GM18909 (cell line): Measurements from ENCODE around the gene TRIM7.
"Not testable (repeated sequence)": the region's sequence is repeated elsewhere in the genome, so short reads cannot be mapped to it uniquely, and the experiment has no call there.

Experiments
- ATAC-seq: cut with Tn5 transposase; IDR thresholded peaks from one replicate; pipeline ENCODE4 v1.9.1; 2021; ENCODE audit warnings: mild to moderate bottlenecking; ENCODE audit not compliant: unreplicated experiment, poor library complexity

Gene TRIM7

GRCh38 chr5:181181650-181182565 lies 23.1 kb downstream of the TRIM7 start:
- ATAC-seq = peak; percentile 67

DNA sequence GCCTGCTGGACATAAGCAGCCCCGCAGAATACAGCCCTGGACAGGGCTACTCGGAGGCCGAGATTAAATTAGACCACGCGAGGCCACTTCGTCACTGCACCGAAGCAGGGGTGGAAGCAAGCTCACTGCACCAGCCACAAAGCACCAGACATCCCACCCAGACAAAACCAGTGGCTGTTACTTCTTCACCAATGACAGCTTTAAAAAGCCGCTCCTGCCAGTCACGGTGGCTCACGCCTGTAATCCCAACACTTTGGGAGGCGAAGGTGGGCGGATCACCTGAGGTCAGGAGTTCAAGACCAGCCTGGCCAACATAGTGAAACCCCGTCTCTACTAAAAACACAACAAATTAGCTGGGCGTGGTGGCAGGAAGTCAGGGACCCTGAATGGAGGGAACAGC lies 27.4 kb downstream of the TRIM7 start:
- not testable (repeated sequence) for ATAC-seq

GRCh38 chr5:181176254-181176952 lies 28.6 kb downstream of the TRIM7 start:
- no peak for ATAC-seq

DNA sequence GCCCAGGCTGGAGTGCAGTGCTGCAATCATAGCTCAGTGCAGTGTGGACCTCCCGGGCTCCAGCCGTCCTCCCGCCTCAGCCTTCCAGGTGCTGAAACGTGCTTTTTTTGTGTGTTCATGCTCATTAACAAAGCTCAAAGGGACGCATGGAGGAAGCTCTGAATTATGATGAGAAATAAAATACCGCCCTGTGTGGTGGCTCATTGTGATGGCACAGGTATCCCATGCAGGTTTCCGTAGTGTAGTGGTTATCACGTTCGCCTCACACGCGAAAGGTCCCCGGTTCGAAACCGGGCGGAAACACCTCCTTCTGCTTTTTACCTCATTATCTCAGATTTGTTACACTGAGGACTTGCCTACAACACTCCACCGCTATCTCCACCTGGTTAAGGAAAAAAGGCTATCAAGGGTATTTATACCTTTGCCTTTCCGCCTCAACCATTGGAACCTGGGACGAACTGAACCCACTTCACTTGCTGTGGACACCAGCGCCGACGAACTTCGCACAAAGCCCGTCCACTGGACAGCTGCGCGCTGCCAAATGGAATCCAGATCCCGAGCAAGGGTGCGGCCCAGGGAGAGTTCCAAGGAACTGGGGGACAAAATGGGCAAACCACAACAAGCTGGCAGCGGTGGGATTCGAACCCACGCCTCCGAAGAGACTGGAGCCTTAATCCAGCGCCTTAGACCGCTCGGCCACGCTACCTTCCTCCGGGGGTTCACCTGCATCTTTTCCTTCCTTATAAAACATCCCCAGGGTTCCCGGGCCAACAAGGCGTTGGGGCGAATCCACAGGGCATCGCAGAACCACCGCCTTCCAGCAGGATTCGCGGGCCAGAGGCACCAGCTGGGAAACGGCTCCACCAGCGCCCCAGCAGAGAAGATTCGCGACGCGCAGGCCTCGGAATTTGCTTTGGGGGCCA lies 31.3 kb downstream of the TRIM7 start:
- ATAC-seq = peak; percentile 62

GRCh38 chr5:181173027-181173419 lies 32.0 kb downstream of the TRIM7 start:
- peak; percentile 54 for ATAC-seq

- ATAC-seq = no peak
Observed at GRCh38 chr5:181171782-181172181, 33.2 kb downstream of the TRIM7 start.

DNA sequence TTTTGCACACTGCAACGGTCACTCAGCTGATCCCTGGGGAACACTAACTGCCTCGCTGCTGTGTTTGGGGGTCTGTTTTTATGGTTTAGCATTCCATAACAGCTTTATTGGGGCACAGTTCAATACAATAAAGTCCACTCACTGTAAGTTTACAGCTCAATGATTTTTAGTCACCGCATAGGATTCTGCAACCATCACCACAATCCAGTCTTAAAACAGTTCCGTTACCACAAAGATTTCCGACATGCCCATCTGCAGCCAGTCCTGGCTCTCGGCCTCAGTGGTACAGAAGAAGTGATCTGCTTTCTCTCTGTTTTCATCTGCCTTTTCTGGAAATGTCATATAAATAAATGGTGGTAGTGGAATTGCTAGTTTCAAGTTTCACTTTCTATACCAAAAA lies 34.0 kb downstream of the TRIM7 start:
- no peak for ATAC-seq

DNA sequence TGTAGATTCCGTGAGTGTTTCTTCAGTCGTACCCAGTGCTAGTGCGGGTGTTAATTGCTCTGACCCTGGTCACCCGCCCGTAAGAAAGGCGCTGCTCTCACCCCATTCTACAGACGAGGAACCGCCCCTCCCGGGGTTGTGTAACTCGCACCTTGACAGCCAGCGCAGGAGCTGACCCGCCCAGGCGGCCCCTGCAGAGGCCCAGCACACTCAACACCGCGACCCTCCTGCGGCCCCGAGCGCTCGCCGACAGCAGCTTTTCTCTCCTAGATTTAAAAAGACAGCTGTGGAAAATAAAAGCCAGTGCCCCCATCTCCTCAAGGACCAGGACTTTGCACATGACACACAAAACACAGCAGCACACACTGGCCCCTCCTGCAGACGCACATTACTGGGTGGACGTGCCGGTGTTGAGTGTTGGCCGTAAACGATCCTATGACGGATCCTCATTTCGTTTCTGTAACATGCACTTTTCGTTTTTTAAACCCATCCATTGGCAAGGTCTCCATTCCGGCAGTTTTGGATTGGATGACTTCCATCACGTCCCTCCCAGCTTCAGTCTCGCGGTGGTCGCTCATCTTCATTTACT lies 34.7 kb downstream of the TRIM7 start:
- no peak for ATAC-seq

GRCh38 chr5:181169459-181170236 lies 35.3 kb downstream of the TRIM7 start:
- not testable (repeated sequence) for ATAC-seq

DNA sequence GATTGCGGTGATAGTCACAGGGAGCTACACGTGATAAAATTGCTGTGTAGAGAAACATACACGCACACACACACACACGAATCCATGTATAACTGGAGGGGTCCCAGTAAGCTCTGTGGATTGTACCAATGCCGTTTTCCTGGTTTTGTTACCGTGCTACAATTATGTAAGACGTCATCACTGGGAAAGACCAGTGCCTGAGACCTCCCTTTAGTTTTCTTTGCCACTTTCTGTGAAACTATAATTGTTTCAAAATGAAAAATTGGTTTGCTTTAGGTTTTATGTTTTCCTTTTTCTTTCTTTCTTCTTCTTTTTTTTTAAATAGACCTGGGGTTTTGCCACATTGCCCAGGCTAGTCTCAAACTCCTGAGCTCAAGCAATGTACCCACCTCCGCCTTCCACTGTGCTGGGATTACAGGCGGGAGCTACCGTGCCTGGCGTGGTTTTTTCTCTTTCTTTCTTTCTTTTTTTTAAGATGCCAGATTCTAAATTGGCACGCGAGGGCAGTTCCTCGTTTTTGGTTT lies 36.3 kb downstream of the TRIM7 start:
- no peak for ATAC-seq

DNA sequence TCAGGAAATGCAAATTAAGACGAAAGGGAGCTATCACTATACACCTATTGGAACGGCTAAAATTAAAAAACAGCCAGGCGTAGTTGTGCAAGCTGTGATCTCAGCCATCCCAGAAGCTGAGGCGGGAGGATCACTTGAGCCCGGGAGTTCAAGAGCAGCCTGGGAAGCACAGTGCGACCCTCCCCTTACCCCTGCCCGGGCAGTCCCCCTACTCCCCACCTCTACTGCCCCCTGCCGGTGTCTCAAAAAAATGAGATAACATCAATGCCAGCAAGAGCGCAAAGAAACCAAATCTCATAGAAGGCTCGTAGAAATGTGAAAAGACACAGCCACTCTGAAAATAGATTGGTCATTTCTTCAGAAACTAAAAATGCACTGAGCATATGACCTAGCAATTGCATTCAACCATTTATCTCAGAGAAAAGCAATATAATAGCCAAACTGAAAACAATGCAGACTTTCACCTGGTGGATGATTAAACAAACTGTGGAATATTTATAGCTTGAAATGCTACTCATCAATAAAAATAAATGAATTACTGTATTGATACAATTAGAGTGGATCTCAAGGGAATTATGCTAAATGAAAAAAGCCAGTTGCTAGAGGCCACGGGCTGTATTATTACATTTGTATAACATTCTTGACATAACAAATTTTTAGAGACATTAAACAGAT lies 37.0 kb downstream of the TRIM7 start:
- no peak for ATAC-seq

- ATAC-seq = no peak
Observed at GRCh38 chr5:181166812-181167733, 37.9 kb downstream of the TRIM7 start.

DNA sequence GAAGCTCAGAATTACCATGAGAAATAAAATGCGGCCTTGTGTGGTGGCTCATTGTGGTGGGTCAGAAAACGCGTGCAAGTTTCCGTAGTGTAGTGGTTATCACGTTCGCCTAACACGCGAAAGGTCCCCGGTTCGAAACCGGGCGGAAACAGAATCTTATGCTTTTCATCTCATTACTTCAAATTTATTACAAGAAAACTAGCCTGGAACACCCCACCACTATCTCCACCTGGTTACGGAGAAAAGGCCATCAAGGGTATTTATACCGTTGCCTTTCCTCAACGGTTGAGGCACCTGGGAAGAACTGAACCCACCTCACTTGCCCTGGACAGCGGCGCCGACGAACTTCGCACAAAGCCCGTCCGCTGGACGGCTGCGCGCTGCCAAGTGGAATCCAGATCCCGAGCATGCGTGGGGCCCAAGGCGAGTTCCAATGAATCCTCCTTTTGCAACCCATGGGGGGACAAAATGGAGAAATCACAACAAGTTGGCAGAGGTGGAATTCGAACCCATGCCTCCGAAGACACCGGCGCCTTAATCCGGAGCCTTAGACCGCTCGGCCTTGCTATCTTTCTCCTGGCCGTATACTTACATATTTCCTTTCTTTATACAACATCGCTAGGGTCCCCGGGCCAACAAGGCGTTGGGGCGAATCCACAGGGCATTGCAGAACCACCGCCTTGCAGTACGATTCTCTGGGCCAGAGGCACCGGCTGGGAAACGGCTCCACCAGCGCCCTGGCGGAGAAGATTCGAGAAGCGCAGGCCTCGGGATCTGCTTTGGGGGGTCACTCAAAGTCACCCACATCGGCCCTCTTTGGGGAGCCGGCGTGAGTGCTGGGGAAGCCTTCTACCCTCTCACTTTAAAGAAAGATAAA lies 40.7 kb downstream of the TRIM7 start:
- no peak for ATAC-seq

- no peak for ATAC-seq
Observed at GRCh38 chr5:181163487-181164075, 41.4 kb downstream of the TRIM7 start.

DNA sequence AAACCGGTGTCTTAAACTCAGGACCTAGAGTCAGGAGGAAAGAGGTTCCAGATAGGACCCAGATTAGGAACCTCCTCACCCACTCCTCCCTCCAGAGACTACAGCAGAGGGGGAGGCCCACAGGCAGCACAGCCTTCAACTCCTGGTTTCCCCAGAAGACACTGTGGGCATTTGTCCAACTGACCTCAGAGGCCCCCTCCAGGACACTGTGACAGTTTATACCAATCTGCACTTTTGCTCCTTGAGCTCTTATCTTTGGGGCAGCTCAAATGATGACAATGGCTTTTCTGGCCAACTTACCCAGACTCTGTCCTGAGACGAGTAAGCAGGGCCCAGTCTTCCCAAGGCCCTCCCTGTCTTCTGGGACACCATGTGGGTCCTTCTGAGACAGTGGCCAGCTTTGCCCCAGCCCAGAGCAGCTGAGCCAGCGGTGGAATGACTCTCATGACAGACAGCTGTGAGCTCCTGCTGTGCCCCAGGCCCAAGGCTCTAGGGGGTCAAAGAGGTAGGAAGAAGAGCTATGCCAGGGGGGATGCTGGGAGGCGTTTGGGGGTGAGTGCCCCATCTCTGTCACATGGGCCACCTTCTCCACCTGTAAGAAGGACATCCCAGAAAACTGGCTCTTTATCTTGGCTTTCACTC lies 43.3 kb downstream of the TRIM7 start:
- ATAC-seq = no peak
